ENCODE results near the gene AKAP12. TPM values are rescaled to one million over a fixed set of nuclear protein-coding genes. Genes with fewer than 3 reads are reported as not detected.
"Not testable (repeated sequence)": the region's sequence is repeated elsewhere in the genome, so short reads cannot be mapped to it uniquely, and the experiment has no call there.

The AKAP12 gene
- total RNA-seq, 2 experiments from 2014 or later = 4.1 to 5.0 TPM

DNA sequence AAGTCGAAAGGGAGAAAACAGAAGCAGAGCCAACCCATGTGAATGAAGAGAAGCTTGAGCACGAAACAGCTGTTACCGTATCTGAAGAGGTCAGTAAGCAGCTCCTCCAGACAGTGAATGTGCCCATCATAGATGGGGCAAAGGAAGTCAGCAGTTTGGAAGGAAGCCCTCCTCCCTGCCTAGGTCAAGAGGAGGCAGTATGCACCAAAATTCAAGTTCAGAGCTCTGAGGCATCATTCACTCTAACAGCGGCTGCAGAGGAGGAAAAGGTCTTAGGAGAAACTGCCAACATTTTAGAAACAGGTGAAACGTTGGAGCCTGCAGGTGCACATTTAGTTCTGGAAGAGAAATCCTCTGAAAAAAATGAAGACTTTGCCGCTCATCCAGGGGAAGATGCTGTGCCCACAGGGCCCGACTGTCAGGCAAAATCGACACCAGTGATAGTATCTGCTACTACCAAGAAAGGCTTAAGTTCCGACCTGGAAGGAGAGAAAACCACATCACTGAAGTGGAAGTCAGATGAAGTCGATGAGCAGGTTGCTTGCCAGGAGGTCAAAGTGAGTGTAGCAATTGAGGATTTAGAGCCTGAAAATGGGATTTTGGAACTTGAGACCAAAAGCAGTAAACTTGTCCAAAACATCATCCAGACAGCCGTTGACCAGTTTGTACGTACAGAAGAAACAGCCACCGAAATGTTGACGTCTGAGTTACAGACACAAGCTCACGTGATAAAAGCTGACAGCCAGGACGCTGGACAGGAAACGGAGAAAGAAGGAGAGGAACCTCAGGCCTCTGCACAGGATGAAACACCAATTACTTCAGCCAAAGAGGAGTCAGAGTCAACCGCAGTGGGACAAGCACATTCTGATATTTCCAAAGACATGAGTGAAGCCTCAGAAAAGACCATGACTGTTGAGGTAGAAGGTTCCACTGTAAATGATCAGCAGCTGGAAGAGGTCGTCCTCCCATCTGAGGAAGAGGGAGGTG lies 112.9 kb downstream of the AKAP12 start:
- no peak for DNase-seq
- ChIA-PET CTCF (interaction anchor here (0.8 to 1.0 kb wide), 2 partner anchors 17 to 339 kb away, joined by 3 to 5 read pairs; no protein-coding TSS in a partner anchor), POLR2A (no interaction called here)
- Mint-ChIP-seq H3K27ac (no peak overlapping the region), H3K4me3 (no peak overlapping the region), H3K4me1 (peaks cover 1% of the 10 kb centered on the region), H3K36me3 (ENCODE audit: low read depth) (no peaks in the 10 kb centered on the region), H3K9me3 (ENCODE audit: low read depth) (no peaks in the 10 kb centered on the region), H3K27me3 (no peaks in the 10 kb centered on the region)
- intact Hi-C loops (cut with DNase I, micrococcal nuclease) = no loop called here
- no peak for ATAC-seq

DNA sequence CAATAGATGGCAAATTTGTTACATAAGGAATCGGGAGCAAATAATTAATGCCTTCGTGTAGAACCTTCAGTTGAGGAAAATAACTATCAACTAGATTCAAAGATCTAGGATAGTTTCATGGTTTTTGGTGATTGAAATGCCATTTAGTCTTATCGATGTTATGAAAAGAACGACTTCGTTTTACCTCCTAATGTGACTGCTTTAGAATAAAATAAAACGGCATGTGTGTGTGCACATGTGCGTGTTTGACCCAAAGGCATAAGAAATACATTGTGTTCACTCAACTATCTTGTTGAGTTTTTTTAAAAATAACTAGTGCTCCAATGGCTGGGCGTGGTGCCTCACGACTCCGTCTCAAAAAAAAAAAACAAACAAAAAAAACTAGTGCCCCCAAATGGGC lies 114.0 kb downstream of the AKAP12 start:
- intact Hi-C loops (cut with DNase I, micrococcal nuclease) = no loop called here
- H3K36me3 Mint-ChIP-seq (ENCODE audit: low read depth) = peaks cover 1% of the 10 kb centered on the region
- CTCF ChIA-PET = interaction anchor here (1.0 kb wide), 1 partner anchor 18 kb away, joined by 5 read pairs; no protein-coding TSS in a partner anchor
- H3K4me1 Mint-ChIP-seq = peaks cover 10% of the 10 kb centered on the region
- no peak overlapping the region for H3K27ac Mint-ChIP-seq
- no peak for ATAC-seq
- POLR2A ChIA-PET = interaction anchor here (0.7 kb wide), 1 partner anchor 1152 kb away, joined by 3 read pairs; no protein-coding TSS in a partner anchor
- no peak overlapping the region for H3K4me3 Mint-ChIP-seq
- no peaks in the 10 kb centered on the region for H3K27me3 Mint-ChIP-seq
- DNase-seq = no peak
- H3K9me3 Mint-ChIP-seq (ENCODE audit: low read depth) = no peaks in the 10 kb centered on the region

DNA sequence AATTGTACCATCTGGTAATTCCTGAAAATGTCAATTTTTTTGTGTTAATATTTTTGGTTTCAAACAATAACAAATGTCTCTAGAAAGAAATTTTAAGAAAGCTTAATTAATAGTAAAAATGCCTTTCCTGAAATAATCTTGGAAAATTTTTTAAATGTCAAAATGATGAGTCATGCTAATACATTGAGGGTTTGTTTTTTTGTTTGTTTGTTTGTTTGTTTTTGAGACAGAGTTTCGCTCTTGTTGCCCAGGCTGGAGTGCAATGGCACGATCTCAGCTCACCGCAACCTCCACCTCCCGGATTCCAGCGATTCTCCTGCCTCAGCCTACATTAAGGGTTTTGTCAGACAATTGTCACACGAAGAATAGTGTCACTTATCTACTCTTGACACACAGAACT lies 117.2 kb downstream of the AKAP12 start:
- H3K27me3 Mint-ChIP-seq; DNase-seq; H3K9me3 Mint-ChIP-seq (ENCODE audit: low read depth); ATAC-seq; intact Hi-C loops (cut with DNase I, micrococcal nuclease); H3K27ac Mint-ChIP-seq; H3K4me3 Mint-ChIP-seq: not testable (repeated sequence)
- ChIA-PET POLR2A (interaction anchor here (0.6 kb wide), 1 partner anchor 50 kb away, joined by 3 read pairs; no protein-coding TSS in a partner anchor), CTCF (interaction anchor here (1.3 to 1.7 kb wide), 2 partner anchors 17 to 32 kb away, joined by 3 to 6 read pairs; no protein-coding TSS in a partner anchor)
- Mint-ChIP-seq H3K36me3 (ENCODE audit: low read depth) (peaks cover 13% of the 10 kb centered on the region), H3K4me1 (peaks cover 10% of the 10 kb centered on the region)

GRCh38 chr6:151357758-151358436 lies 118.1 kb downstream of the AKAP12 start:
- peaks cover 10% of the 10 kb centered on the region for H3K4me1 Mint-ChIP-seq
- DNase-seq (no peak), ATAC-seq (no peak)
- CTCF ChIA-PET = interaction anchor here (0.5 to 1.7 kb wide), 5 partner anchors 16 to 343 kb away, joined by 3 to 6 read pairs (median 3); no protein-coding TSS in a partner anchor
- peak overlapping the region; percentile 52 for H3K27ac Mint-ChIP-seq
- H3K9me3 Mint-ChIP-seq (ENCODE audit: low read depth) = no peaks in the 10 kb centered on the region
- intact Hi-C loops (cut with DNase I, micrococcal nuclease) = no loop called here
- H3K4me3 Mint-ChIP-seq = no peak overlapping the region
- H3K27me3 Mint-ChIP-seq = no peaks in the 10 kb centered on the region
- POLR2A ChIA-PET = interaction anchor here (0.6 kb wide), 1 partner anchor 18 kb away, joined by 7 read pairs; no protein-coding TSS in a partner anchor
- H3K36me3 Mint-ChIP-seq (ENCODE audit: low read depth) = peaks cover 18% of the 10 kb centered on the region

- ATAC-seq = no peak
- Mint-ChIP-seq H3K4me3 (no peak overlapping the region), H3K9me3 (ENCODE audit: low read depth) (no peaks in the 10 kb centered on the region), H3K36me3 (ENCODE audit: low read depth) (peaks cover 18% of the 10 kb centered on the region), H3K27me3 (no peaks in the 10 kb centered on the region), H3K27ac (no peak overlapping the region), H3K4me1 (peaks cover 10% of the 10 kb centered on the region)
- ChIA-PET CTCF (interaction anchor here (0.5 to 1.1 kb wide), 3 partner anchors 35 to 344 kb away, joined by 3 read pairs; no protein-coding TSS in a partner anchor), POLR2A (interaction anchor here (0.6 kb wide), 1 partner anchor 94 kb away, joined by 3 read pairs; a partner anchor contains a TSS)
- intact Hi-C loops (cut with DNase I, micrococcal nuclease) = no loop called here
- no peak for DNase-seq
These were observed 118.7 kb downstream of the AKAP12 start for GRCh38 chr6:151358475-151358874.

- Mint-ChIP-seq H3K9me3 (ENCODE audit: low read depth) (no peaks in the 10 kb centered on the region), H3K4me3 (no peak overlapping the region), H3K4me1 (peaks cover 10% of the 10 kb centered on the region), H3K36me3 (ENCODE audit: low read depth) (peaks cover 18% of the 10 kb centered on the region), H3K27me3 (no peaks in the 10 kb centered on the region), H3K27ac (no peak overlapping the region)
- intact Hi-C loops (cut with DNase I, micrococcal nuclease) = no loop called here
- CTCF ChIA-PET = interaction anchor here (0.7 kb wide), 1 partner anchor 66 kb away, joined by 3 read pairs; no protein-coding TSS in a partner anchor
- ATAC-seq (no peak), DNase-seq (no peak)
- POLR2A ChIA-PET = no interaction called here
These were observed 119.7 kb downstream of the AKAP12 start for GRCh38 chr6:151359486-151359885.

DNA sequence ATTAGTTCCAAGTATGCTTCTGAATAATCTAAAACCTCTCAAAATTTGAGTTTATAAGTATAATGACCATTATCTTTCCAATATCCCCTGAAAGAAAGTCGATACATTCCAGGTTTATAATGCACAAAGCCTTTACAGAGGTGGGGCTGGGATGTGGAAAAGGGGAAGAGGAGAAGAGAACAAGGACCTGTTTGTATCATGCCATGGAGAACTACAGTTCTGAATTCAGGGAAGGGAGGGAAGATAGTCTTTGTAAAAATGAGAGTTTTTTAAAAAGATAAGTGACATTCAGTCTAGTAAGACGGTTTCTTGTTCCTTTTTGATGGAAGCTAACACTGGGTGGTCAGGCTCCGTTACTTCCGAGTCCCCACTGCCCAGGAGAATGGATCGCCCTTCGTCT lies 125.5 kb downstream of the AKAP12 start:
- no peak overlapping the region for H3K4me3 Mint-ChIP-seq
- ChIA-PET POLR2A (no interaction called here), CTCF (no interaction called here)
- peaks cover 34% of the 10 kb centered on the region for H3K36me3 Mint-ChIP-seq (ENCODE audit: low read depth)
- no peaks in the 10 kb centered on the region for H3K27me3 Mint-ChIP-seq
- H3K4me1 Mint-ChIP-seq = no peaks in the 10 kb centered on the region
- no peak for ATAC-seq
- intact Hi-C loops (cut with DNase I, micrococcal nuclease) = no loop called here
- H3K9me3 Mint-ChIP-seq (ENCODE audit: low read depth) = no peaks in the 10 kb centered on the region
- H3K27ac Mint-ChIP-seq = no peak overlapping the region
- no peak for DNase-seq

DNA sequence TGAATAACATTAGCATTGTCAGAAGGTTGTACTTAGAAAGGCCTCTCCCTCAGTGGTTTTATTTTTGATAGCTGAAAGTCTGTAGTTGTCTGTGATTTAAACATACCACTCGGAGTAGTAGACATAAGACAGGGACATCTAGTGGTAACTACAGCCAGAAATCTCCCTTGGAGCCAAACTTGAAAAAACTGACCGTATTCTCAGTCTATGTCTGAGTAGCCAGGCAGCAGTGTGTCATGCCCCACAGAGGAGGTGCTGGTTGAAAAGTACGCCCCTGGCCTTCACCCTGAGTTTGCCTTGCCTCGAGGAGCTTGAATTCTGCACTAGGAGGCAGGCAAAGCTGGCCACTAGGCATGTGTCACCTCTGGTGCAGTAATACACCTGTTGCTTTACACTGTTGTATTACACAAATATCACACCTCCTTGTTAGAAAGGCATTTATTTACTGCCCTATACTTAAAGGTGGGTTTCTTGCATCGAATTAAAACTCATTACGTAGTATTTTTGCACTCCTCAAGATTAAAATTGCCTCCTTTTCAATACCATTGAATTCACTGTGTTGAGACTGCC lies 130.8 kb downstream of the AKAP12 start:
- no peak overlapping the region for H3K27ac Mint-ChIP-seq
- no peak overlapping the region for H3K4me3 Mint-ChIP-seq
- POLR2A ChIA-PET = no interaction called here
- H3K9me3 Mint-ChIP-seq (ENCODE audit: low read depth) = no peaks in the 10 kb centered on the region
- H3K36me3 Mint-ChIP-seq (ENCODE audit: low read depth) = peaks cover 42% of the 10 kb centered on the region
- DNase-seq = no peak
- H3K4me1 Mint-ChIP-seq = peaks cover 39% of the 10 kb centered on the region
- CTCF ChIA-PET = interaction anchor here (0.7 to 1.0 kb wide), 2 partner anchors 46 to 81 kb away, joined by 3 to 4 read pairs; partner anchors contain the start of gene RMND1
- H3K27me3 Mint-ChIP-seq = no peaks in the 10 kb centered on the region
- intact Hi-C loops (cut with DNase I, micrococcal nuclease) = loop anchor here in 1 of 2 experiments (10.0 kb wide), 1 partner anchor 776 kb away; the partner anchor contains the start of gene PLEKHG1
- ATAC-seq = no peak

- DNase-seq (peak; percentile 47), ATAC-seq (peak; percentile 51)
- no peaks in the 10 kb centered on the region for H3K27me3 Mint-ChIP-seq
- peaks cover 54% of the 10 kb centered on the region for H3K4me1 Mint-ChIP-seq
- ChIA-PET POLR2A (no interaction called here), CTCF (no interaction called here)
- H3K36me3 Mint-ChIP-seq (ENCODE audit: low read depth) = peaks cover 31% of the 10 kb centered on the region
- H3K9me3 Mint-ChIP-seq (ENCODE audit: low read depth) = no peaks in the 10 kb centered on the region
- H3K4me3 Mint-ChIP-seq = peak overlapping the region; percentile 21
- intact Hi-C loops (cut with DNase I, micrococcal nuclease) = loop anchor here in 1 of 2 experiments (10.0 kb wide), 1 partner anchor 777 kb away; the partner anchor contains the start of gene PLEKHG1
- peak overlapping the region; percentile 84 for H3K27ac Mint-ChIP-seq
These were observed 132.4 kb downstream of the AKAP12 start for GRCh38 chr6:151372164-151372563.

DNA sequence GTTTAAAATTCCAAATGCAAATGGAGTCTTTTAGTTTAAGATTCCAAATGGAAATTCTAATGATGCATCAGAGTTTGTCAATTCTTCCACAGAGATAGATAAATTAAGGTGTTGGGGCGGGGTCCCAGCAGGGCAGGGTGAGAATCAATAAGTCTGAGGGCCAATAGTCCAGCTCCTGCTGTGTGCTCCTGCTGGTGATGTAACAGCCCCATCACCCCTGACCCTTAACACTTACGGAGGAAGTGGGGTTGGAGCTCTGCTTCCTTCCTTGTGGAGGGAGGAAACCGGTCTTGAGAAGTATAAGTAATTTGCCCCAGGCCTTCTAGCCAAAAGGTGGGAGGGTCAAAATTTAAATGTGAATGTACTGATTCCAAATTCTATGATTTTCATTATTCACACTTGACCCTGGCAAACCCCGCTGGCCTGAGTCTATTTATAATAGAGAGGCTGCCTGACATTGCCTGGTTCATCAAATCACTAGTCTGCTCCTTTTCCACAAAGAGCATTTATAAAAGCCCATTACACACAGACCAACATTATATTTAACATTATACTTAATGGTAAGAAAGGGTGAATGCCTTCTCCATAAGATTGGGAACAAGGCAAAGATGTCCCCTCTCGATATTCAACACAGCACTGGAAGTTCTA lies 134.4 kb downstream of the AKAP12 start:
- Mint-ChIP-seq H3K4me3 (peak overlapping the region; percentile 46), H3K27me3 (no peaks in the 10 kb centered on the region), H3K36me3 (ENCODE audit: low read depth) (peaks cover 31% of the 10 kb centered on the region), H3K9me3 (ENCODE audit: low read depth) (no peaks in the 10 kb centered on the region), H3K27ac (peak overlapping the region; percentile 88), H3K4me1 (peaks cover 66% of the 10 kb centered on the region)
- ChIA-PET POLR2A (no interaction called here), CTCF (interaction anchor here (1.0 to 2.0 kb wide), 3 partner anchors 16 to 17 kb away, joined by 3 to 6 read pairs (median 5); no protein-coding TSS in a partner anchor)
- ATAC-seq (peak; percentile 32), DNase-seq (no peak)
- intact Hi-C loops (cut with DNase I, micrococcal nuclease) = loop anchor here in 1 of 2 experiments (1.0 to 10.0 kb wide), 2 partner anchors 16 to 779 kb away; partner anchors contain the start of gene PLEKHG1
